Jurkat, Clone E6-1 (cell line): ENCODE results near the gene RPS27A.
"Not testable (repeated sequence)": the region's sequence is repeated elsewhere in the genome, so short reads cannot be mapped to it uniquely, and the experiment has no call there.

ENCODE experiments used
- DNase-seq: peaks from one replicate; pipeline ENCODE4 v3.0.0-alpha.2; 2011; ENCODE audit warnings: low read depth, low spot score
- H3K4me3 ChIP-seq: 2 replicates; pipeline ENCODE4 v1.5.1; 2011; ENCODE audit warnings: mild to moderate bottlenecking, low read length, control low read depth, moderate library complexity

The RPS27A gene

GRCh38 chr2:55235724-55236538, 3.4 kb downstream of the RPS27A start:
- H3K4me3 ChIP-seq, result no peak overlapping the region
- no peak for DNase-seq

GRCh38 chr2:55236992-55237543, 4.6 kb downstream of the RPS27A start:
- no peak for DNase-seq
- no peak overlapping the region for H3K4me3 ChIP-seq

GRCh38 chr2:55239656-55240222, 7.3 kb downstream of the RPS27A start:
- H3K4me3 ChIP-seq, result no peak overlapping the region
- no peak for DNase-seq

GRCh38 chr2:55241582-55241981, 9.1 kb downstream of the RPS27A start:
- DNase-seq, H3K4me3 ChIP-seq: not testable (repeated sequence)

- DNase-seq, result no peak
Measured at GRCh38 chr2:55242617-55243016, 10.1 kb downstream of the RPS27A start.

GRCh38 chr2:55245411-55245810, 12.9 kb downstream of the RPS27A start:
- DNase-seq, result no peak
- no peak overlapping the region for H3K4me3 ChIP-seq

More at GRCh38 chr2:55242617-55243016, 10.1 kb downstream of the RPS27A start:
- H3K4me3 ChIP-seq, result no peak overlapping the region

GRCh38 chr2:55247025-55247424, 14.5 kb downstream of the RPS27A start:
- no peak for DNase-seq
- H3K4me3 ChIP-seq, result no peak overlapping the region

GRCh38 chr2:55252832-55253231, 20.3 kb downstream of the RPS27A start:
- H3K4me3 ChIP-seq, result no peak overlapping the region
- DNase-seq, result no peak

- not testable (repeated sequence) for H3K4me3 ChIP-seq, DNase-seq
Measured at GRCh38 chr2:55259586-55259985, 27.1 kb downstream of the RPS27A start.

GRCh38 chr2:55268288-55268906, 35.9 kb downstream of the RPS27A start:
- peak overlapping the region; percentile 74 for H3K4me3 ChIP-seq
- DNase-seq, result no peak

GRCh38 chr2:55268907-55269644, 36.6 kb downstream of the RPS27A start, which contains the start of gene MTIF2:
TSS of gene MTIF2 (minus strand) at chr2:55269231. CDS start at chr2:55263858, 5,373 bp downstream.
- H3K4me3 ChIP-seq, result peak within 1 kb of the TSS; percentile 74
- DNase-seq, result peak; percentile 68

- DNase-seq, result no peak
- peak overlapping the region; percentile 74 for H3K4me3 ChIP-seq
Measured at GRCh38 chr2:55269645-55269990, 37.1 kb downstream of the RPS27A start.

- not testable (repeated sequence) for DNase-seq, H3K4me3 ChIP-seq
Measured at GRCh38 chr2:55274346-55274745, 41.9 kb downstream of the RPS27A start.

GRCh38 chr2:55277310-55277709, 44.8 kb downstream of the RPS27A start:
- no peak overlapping the region for H3K4me3 ChIP-seq
- DNase-seq, result no peak

- DNase-seq, result not testable (repeated sequence)
Measured at GRCh38 chr2:55279214-55279835, 46.8 kb downstream of the RPS27A start.

GRCh38 chr2:55279859-55280424, 47.5 kb downstream of the RPS27A start:
- not testable (repeated sequence) for H3K4me3 ChIP-seq, DNase-seq

More at GRCh38 chr2:55279214-55279835, 46.8 kb downstream of the RPS27A start:
- H3K4me3 ChIP-seq, result not testable (repeated sequence)

GRCh38 chr2:55280851-55281546, 48.5 kb downstream of the RPS27A start:
- DNase-seq, H3K4me3 ChIP-seq: not testable (repeated sequence)
